Fibroblast of lung (primary cell): Measurements from ENCODE around the gene NBPF1. TPM values are rescaled to one million over a fixed set of nuclear protein-coding genes. Genes with fewer than 3 reads are reported as not detected.
"Not testable (repeated sequence)": the region's sequence is repeated elsewhere in the genome, so short reads cannot be mapped to it uniquely, and the experiment has no call there.

Experiments
- DNase-seq, 2 donors: peaks; one replicate each; pipeline versions ENCODE4 v3.0.0 to v3.0.0-alpha.2; 2010; ENCODE audit warnings: low read depth in 2 of 2
- H2AFZ ChIP-seq: 2 replicates; pipeline ENCODE4 v1.5.1; 2012; ENCODE audit warnings: low read length, control low read depth, inconsistent platforms
- H3K27ac ChIP-seq: 2 replicates; pipeline ENCODE4 v1.5.1; 2011; ENCODE audit warnings: low read length, control low read depth; ENCODE audit not compliant: insufficient read depth
- H3K27me3 ChIP-seq: 2 replicates; pipeline ENCODE4 v1.5.1; 2011; ENCODE audit warnings: mild to moderate bottlenecking, low read length; ENCODE audit not compliant: control insufficient read depth, insufficient read depth
- H3K36me3 ChIP-seq: 2 replicates; pipeline ENCODE4 v1.5.1; 2011; ENCODE audit warnings: low read length; ENCODE audit not compliant: control insufficient read depth, insufficient read depth
- H3K4me1 ChIP-seq: 2 replicates; pipeline ENCODE4 v1.5.1; 2011; ENCODE audit warnings: low read length; ENCODE audit not compliant: control insufficient read depth, insufficient read depth; ENCODE audit errors: extremely low read depth
- H3K4me2 ChIP-seq: 2 replicates; pipeline ENCODE4 v1.5.1; 2011; ENCODE audit warnings: low read length, control low read depth; ENCODE audit not compliant: insufficient read depth; ENCODE audit errors: extremely low read depth
- H3K4me3 ChIP-seq, 4 experiments: fragments of 200-600 bp in 1 of 4; sonication (generic) in 1 of 4; replicated peaks in 1 of 4; 2 replicates each; pipeline ENCODE4 v1.5.1; 2011 to 2016; ENCODE audit warnings: low read length in 4 of 4, low read depth in 3 of 4, mild to moderate bottlenecking in 3 of 4, control low read depth in 2 of 4, inconsistent platforms in 1 of 4, mixed read lengths in 1 of 4; ENCODE audit not compliant: insufficient read depth in 1 of 4; ENCODE audit errors: control extremely low read depth in 1 of 4
- H3K79me2 ChIP-seq: 2 replicates; pipeline ENCODE4 v1.5.1; 2012; ENCODE audit warnings: mild to moderate bottlenecking, low read length, inconsistent platforms; ENCODE audit not compliant: control insufficient read depth, insufficient read depth
- H3K9ac ChIP-seq: 2 replicates; pipeline ENCODE4 v1.5.1; 2011; ENCODE audit warnings: mild to moderate bottlenecking, low read length, control low read depth; ENCODE audit not compliant: insufficient read depth
- H3K9me3 ChIP-seq: 2 replicates; pipeline ENCODE4 v1.5.1; 2012; ENCODE audit warnings: low read depth, low read length; ENCODE audit not compliant: control insufficient read depth, insufficient read depth
- H4K20me1 ChIP-seq: 2 replicates; pipeline ENCODE4 v1.5.1; 2011; ENCODE audit warnings: low read length; ENCODE audit not compliant: control insufficient read depth, insufficient read depth; ENCODE audit errors: extremely low read depth
- EZH2 ChIP-seq: IDR thresholded peaks from 2 replicates; pipeline ENCODE4 v1.5.1; 2012; ENCODE audit warnings: low read length, control low read depth, mild to moderate bottlenecking; ENCODE audit errors: missing control alignments
- polyA plus RNA-seq, 2 donors: library from polyadenylated mRNA; depleted of rRNA in 1 of 2; stranded (reverse) in 1 of 2; unstranded in 1 of 2; fragments of >200 nt; gene quantifications; 2 replicates each; pipeline ENCODE4 v1.2.1, GENCODE V29; 2011 to 2012; ENCODE audit warnings: missing spikeins in 1 of 2
- total RNA-seq: library from RNA; depleted of rRNA; stranded (reverse); fragments of >200 nt; gene quantifications from 2 replicates; pipeline ENCODE4 v1.2.1, GENCODE V29; 2014
- TF ChIP-seq, protein P1 (sequence below), 2 donors: IDR thresholded peaks in 1 of 2; conservative IDR thresholded peaks in 1 of 2; 1 replicate in 1 of 2; 2 replicates in 1 of 2; pipeline ENCODE4 v1.5.1; 2011 to 2012; ENCODE audit warnings: low read length in 2 of 2, control low read depth in 1 of 2, inconsistent platforms in 1 of 2, low read depth in 1 of 2, mild to moderate bottlenecking in 1 of 2

NBPF1 gene
- total and polyA plus RNA-seq, 2 donors (not counting 1 experiment from before 2014, with no cell fraction given) = 25.3 to 92.3 TPM

- H4K20me1 ChIP-seq = no peaks in the 10 kb centered on the region
- H3K36me3 ChIP-seq = peaks cover 33% of the 10 kb centered on the region
- TF ChIP-seq, protein P1, sequence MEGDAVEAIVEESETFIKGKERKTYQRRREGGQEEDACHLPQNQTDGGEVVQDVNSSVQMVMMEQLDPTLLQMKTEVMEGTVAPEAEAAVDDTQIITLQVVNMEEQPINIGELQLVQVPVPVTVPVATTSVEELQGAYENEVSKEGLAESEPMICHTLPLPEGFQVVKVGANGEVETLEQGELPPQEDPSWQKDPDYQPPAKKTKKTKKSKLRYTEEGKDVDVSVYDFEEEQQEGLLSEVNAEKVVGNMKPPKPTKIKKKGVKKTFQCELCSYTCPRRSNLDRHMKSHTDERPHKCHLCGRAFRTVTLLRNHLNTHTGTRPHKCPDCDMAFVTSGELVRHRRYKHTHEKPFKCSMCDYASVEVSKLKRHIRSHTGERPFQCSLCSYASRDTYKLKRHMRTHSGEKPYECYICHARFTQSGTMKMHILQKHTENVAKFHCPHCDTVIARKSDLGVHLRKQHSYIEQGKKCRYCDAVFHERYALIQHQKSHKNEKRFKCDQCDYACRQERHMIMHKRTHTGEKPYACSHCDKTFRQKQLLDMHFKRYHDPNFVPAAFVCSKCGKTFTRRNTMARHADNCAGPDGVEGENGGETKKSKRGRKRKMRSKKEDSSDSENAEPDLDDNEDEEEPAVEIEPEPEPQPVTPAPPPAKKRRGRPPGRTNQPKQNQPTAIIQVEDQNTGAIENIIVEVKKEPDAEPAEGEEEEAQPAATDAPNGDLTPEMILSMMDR (conservative IDR thresholded peaks at IDR 0.05 in 1 of 2, IDR thresholded peaks at IDR 0.05 in 1 of 2; ENCODE audit: low read depth in 1 of 2, low read length in 2 of 2) = no peak
- no peak for TF ChIP-seq EZH2
- no peaks in the 10 kb centered on the region for H3K4me1 ChIP-seq
- H3K9me3 ChIP-seq = no peaks in the 10 kb centered on the region
- H3K79me2 ChIP-seq = no peaks in the 10 kb centered on the region
- no peak overlapping the region for H3K4me3 ChIP-seq
- H3K4me2 ChIP-seq = no peak overlapping the region
- no peak for DNase-seq
- H3K9ac ChIP-seq = no peak overlapping the region
- H3K27ac ChIP-seq = no peak overlapping the region
- no peaks in the 10 kb centered on the region for H3K27me3 ChIP-seq
- no peak overlapping the region for H2AFZ ChIP-seq
Measured at GRCh38 chr1:16630661-16631247, 17.4 kb upstream of the NBPF1 start.

DNA sequence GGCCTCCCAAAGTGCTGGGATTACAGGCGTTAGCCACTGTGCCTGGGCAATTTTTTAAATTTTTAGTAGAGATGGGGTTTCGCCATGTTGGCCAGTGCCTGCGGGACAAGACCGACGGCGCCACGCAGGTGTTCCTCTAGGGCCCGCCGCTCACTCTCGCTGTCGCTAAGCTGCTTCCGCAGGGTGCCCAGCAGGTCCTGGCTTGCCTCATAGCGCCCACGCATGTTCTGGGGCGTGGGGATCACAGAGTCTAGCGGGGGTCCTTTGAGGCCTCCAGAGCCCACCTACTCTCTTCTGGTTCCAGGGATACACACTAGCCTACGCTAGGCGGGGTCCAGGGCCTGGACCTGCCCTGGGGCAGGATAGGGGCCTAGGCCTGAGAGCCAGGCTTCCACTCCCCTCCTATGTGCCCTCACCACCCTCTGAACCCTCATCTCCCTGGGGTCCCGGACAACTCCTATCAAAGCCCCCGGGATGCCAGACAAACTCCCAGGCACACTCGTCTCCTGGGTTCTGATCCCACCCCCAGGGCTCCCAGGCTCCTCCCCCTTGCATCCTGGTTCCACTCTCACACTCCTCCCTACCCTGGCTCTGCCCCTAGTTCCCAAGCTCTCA lies 16.7 kb upstream of the NBPF1 start:
- peaks cover 37% of the 10 kb centered on the region for H3K36me3 ChIP-seq
- H4K20me1 ChIP-seq, H3K9me3 ChIP-seq, DNase-seq, H3K27me3 ChIP-seq, H3K4me1 ChIP-seq, H2AFZ ChIP-seq, H3K4me2 ChIP-seq, H3K27ac ChIP-seq, H3K4me3 ChIP-seq, H3K9ac ChIP-seq, H3K79me2 ChIP-seq: not testable (repeated sequence)

DNA sequence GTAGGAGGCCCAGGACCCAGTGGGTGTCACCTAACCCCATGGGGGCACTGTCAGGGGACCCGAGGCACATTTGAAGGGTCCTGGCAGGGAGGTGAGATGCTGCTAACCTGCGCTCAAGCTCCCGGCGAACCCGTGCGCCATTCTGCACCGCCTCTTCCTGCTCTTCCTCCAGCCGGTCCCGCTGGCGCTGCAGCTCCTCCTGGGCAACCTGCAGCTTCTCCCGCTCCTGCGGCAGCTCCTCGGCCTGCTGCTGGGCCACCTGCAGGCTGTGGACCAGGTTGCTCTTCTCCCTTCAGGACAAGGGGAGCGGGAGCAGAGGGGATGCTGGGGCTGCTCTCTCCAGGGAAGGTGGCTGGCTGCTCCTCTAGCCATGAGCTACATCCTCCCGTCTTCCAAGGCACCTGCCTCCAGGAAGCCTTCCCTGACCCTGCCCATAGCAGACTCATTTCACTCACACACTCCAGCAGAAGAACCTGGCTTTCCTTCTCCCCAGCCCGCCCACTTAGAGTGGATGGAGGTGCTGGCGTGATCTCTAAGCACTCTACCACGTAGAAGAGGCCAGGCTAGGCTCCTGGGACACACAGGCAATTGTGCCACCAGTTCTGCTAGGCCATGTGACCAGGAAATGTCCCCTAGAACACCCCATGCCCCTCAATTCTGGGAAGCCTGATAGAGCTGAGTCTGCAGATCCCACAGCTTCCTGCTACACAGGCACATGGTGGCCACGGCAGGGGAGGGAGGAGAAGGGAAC lies 15.2 kb upstream of the NBPF1 start:
- H3K27ac ChIP-seq = no peak overlapping the region
- no peaks in the 10 kb centered on the region for H3K27me3 ChIP-seq
- H3K4me3 ChIP-seq = no peak overlapping the region
- peaks cover 42% of the 10 kb centered on the region for H3K36me3 ChIP-seq
- H3K9me3 ChIP-seq = no peaks in the 10 kb centered on the region
- no peak overlapping the region for H3K9ac ChIP-seq
- no peak overlapping the region for H3K4me2 ChIP-seq
- DNase-seq = no peak
- H3K4me1 ChIP-seq = no peaks in the 10 kb centered on the region
- H4K20me1 ChIP-seq = no peaks in the 10 kb centered on the region
- no peaks in the 10 kb centered on the region for H3K79me2 ChIP-seq
- TF ChIP-seq EZH2 = no peak
- TF ChIP-seq, protein P1 (conservative IDR thresholded peaks at IDR 0.05 in 1 of 2, IDR thresholded peaks at IDR 0.05 in 1 of 2; ENCODE audit: low read depth in 1 of 2, low read length in 2 of 2) = no peak
- no peak overlapping the region for H2AFZ ChIP-seq

DNA sequence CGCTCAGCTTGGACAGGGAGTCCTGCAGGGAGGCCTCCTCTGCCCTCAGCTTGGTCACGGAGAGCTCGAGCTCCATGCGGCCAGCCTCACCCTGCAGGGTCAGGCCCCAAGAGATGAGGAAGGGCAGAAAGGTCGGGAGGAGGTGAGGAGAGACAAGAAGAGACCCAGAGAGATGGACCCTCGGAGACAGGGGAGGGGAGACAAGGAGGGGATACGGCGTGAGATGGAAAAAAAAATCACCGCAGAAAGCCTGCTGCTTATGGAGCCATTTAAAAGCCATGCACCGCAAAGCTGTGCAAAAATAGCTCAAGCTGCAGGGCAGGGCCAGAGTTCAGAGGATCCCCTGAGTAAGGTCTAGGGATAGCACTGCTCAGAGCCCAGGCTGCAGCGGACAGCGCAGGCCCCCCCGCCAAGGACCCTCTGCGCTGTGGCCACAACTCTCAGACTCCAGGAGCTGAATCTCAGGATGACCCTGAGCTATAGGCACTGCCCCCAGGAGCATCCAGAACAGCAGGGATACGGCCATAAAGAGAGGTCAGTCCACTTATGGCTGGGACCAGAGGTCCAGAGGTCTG lies 13.1 kb upstream of the NBPF1 start:
- DNase-seq, H3K27me3 ChIP-seq: not testable (repeated sequence)
- H3K36me3 ChIP-seq = peaks cover 31% of the 10 kb centered on the region

More for the DNA sequence above, 13.1 kb upstream of the NBPF1 start:
- H4K20me1 ChIP-seq, H3K27ac ChIP-seq, H3K9ac ChIP-seq, H3K79me2 ChIP-seq, H2AFZ ChIP-seq, H3K4me3 ChIP-seq, H3K4me1 ChIP-seq, H3K4me2 ChIP-seq, H3K9me3 ChIP-seq: not testable (repeated sequence)
